HEK293 (cell line): ENCODE data around the gene INTS13.

ENCODE experiments used
- ZNF175 ChIP-seq: fragments of 450-650 bp; formaldehyde crosslinking; IDR thresholded peaks from 2 replicates; pipeline ENCODE4 v1.5.1; 2016; ENCODE audit warnings: missing biosample characterization, missing genetic modification characterization
- ZNF24 ChIP-seq: fragments of 450-650 bp; formaldehyde crosslinking; IDR thresholded peaks from 2 replicates; pipeline ENCODE4 v1.5.1; 2016; ENCODE audit warnings: missing biosample characterization, missing genetic modification characterization
- ZNF404 ChIP-seq: fragments of 450-650 bp; formaldehyde crosslinking; IDR thresholded peaks from 2 replicates; pipeline ENCODE4 v1.5.1; 2017; ENCODE audit warnings: missing biosample characterization, missing genetic modification characterization
- ZNF558 ChIP-seq: fragments of 450-650 bp; formaldehyde crosslinking; IDR thresholded peaks from 2 replicates; pipeline ENCODE4 v1.5.1; 2016; ENCODE audit warnings: missing biosample characterization, missing genetic modification characterization
- ZNF776 ChIP-seq: fragments of 450-650 bp; formaldehyde crosslinking; IDR thresholded peaks from 2 replicates; pipeline ENCODE4 v1.5.0; 2017; ENCODE audit warnings: missing biosample characterization, missing genetic modification characterization, borderline replicate concordance
- ZNF785 ChIP-seq: fragments of 450-650 bp; formaldehyde crosslinking; IDR thresholded peaks from 2 replicates; pipeline ENCODE4 v1.5.1; 2016; ENCODE audit warnings: missing biosample characterization, missing genetic modification characterization
- TF ChIP-seq, protein P1 (sequence below): fragments of 450-650 bp; formaldehyde crosslinking; IDR thresholded peaks from 2 replicates; pipeline ENCODE4 v1.5.1; 2016; ENCODE audit warnings: missing biosample characterization, missing genetic modification characterization
- TF ChIP-seq, protein P2 (sequence below): fragments of 450-650 bp; formaldehyde crosslinking; IDR thresholded peaks from 2 replicates; pipeline ENCODE4 v1.5.1; 2016; ENCODE audit warnings: missing biosample characterization, missing genetic modification characterization

DNA sequence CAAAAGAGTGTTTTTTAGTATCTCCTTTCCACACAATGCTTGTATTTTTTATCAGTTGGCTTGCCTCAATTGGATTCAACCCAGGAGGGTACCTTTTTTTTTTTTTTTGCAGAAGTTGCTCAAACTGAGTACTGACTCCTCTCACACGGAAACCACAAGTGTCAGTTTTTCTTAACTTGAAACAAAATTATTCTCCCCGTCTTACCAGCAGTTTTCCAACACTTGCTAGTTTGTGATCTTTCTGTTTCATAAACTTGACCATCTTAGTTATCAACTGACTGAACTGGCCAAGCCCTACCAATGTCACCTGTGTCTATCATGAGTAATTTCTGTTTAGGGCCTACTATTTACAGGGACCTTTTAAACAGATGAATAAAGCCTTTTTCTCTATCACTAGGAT is 70.7 kb downstream of the INTS13 start:
- no peak for TF ChIP-seq ZNF404
- no peak for TF ChIP-seq ZNF558 (tag by site-specific recombination)
- TF ChIP-seq, protein P1, sequence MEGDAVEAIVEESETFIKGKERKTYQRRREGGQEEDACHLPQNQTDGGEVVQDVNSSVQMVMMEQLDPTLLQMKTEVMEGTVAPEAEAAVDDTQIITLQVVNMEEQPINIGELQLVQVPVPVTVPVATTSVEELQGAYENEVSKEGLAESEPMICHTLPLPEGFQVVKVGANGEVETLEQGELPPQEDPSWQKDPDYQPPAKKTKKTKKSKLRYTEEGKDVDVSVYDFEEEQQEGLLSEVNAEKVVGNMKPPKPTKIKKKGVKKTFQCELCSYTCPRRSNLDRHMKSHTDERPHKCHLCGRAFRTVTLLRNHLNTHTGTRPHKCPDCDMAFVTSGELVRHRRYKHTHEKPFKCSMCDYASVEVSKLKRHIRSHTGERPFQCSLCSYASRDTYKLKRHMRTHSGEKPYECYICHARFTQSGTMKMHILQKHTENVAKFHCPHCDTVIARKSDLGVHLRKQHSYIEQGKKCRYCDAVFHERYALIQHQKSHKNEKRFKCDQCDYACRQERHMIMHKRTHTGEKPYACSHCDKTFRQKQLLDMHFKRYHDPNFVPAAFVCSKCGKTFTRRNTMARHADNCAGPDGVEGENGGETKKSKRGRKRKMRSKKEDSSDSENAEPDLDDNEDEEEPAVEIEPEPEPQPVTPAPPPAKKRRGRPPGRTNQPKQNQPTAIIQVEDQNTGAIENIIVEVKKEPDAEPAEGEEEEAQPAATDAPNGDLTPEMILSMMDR (tag by site-specific recombination), result no peak
- TF ChIP-seq ZNF785, result no peak
- TF ChIP-seq, protein P2, sequence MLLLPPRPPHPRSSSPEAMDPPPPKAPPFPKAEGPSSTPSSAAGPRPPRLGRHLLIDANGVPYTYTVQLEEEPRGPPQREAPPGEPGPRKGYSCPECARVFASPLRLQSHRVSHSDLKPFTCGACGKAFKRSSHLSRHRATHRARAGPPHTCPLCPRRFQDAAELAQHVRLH, result no peak
- no peak for TF ChIP-seq ZNF776
- TF ChIP-seq ZNF24 (tag by site-specific recombination), result no peak
- no peak for TF ChIP-seq ZNF175
